ENCODE data around the gene TTC38.
"Not testable (repeated sequence)": the region's sequence is repeated elsewhere in the genome, so short reads cannot be mapped to it uniquely, and the experiment has no call there.

- TF ChIP-seq, protein P1, sequence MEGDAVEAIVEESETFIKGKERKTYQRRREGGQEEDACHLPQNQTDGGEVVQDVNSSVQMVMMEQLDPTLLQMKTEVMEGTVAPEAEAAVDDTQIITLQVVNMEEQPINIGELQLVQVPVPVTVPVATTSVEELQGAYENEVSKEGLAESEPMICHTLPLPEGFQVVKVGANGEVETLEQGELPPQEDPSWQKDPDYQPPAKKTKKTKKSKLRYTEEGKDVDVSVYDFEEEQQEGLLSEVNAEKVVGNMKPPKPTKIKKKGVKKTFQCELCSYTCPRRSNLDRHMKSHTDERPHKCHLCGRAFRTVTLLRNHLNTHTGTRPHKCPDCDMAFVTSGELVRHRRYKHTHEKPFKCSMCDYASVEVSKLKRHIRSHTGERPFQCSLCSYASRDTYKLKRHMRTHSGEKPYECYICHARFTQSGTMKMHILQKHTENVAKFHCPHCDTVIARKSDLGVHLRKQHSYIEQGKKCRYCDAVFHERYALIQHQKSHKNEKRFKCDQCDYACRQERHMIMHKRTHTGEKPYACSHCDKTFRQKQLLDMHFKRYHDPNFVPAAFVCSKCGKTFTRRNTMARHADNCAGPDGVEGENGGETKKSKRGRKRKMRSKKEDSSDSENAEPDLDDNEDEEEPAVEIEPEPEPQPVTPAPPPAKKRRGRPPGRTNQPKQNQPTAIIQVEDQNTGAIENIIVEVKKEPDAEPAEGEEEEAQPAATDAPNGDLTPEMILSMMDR (conservative IDR thresholded peaks at IDR 0.05; ENCODE audit: low read length), result not testable (repeated sequence)
- TF ChIP-seq EZH2phosphoT487 (IDR thresholded peaks at IDR 0.05; ENCODE audit: borderline replicate concordance), result not testable (repeated sequence)
Measured at GRCh38 chr22:46264520-46264919, 3.3 kb upstream of the TTC38 start.
